GM12891 (cell line): ENCODE measurements around the gene RBMS3.

Source experiments
- POLR2A ChIP-seq: IDR thresholded peaks from 2 replicates; pipeline ENCODE4 v1.6.1; 2011; ENCODE audit warnings: low read depth, low read length, control low read depth
- SPI1 ChIP-seq: IDR thresholded peaks from 2 replicates; pipeline ENCODE4 v1.6.1; 2011; ENCODE audit warnings: low read depth, low read length, control low read depth
- TAF1 ChIP-seq: IDR thresholded peaks from 2 replicates; pipeline ENCODE4 v1.6.1; 2011; ENCODE audit warnings: low read depth, low read length, control low read depth

- TF ChIP-seq POLR2A (no peak), SPI1 (peak; percentile 42; the same call in 1 of the 2 replicates), TAF1 (no peak)
These were observed 337.8 kb downstream of the RBMS3 start for GRCh38 chr3:29618395-29619282.
